Glomerular visceral epithelial cell (primary cell): ENCODE measurements around the gene STK32A.
A peak's percentile ranks its signal among the peaks of the same experiment; 100 is the strongest.
"Not testable (repeated sequence)": the region's sequence is repeated elsewhere in the genome, so short reads cannot be mapped to it uniquely, and the experiment has no call there.

Experiments
- DNase-seq: peaks from one replicate; pipeline ENCODE4 v3.0.0-alpha.2; 2016; ENCODE audit errors: extremely low spot score

Gene STK32A

DNA sequence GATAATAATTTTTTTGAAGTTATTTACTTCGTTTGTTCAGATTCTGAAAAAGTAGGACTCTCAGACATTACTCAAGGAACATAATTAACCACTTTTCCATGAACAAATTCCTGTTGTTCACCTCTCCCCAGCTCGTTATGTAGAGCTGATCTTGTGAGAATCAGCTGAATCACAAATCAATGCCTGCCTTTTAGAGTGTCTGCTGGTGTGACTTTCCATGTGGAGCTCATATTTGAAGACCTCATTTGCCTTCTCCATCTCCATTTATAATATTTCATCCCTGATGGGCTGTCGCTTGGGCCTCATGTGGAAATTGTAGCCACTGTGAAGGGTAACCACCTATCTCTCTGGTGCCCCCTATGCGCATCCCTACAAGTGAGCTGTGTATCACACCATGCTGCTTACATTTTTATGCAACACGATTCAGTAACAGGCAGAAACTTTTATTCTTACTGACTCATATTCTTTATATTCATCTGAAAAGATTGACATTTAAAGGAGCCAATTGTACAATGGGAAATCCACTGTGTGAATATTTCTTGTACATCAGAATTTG, 111.3 kb downstream of the STK32A start:
- DNase-seq, result no peak

DNA sequence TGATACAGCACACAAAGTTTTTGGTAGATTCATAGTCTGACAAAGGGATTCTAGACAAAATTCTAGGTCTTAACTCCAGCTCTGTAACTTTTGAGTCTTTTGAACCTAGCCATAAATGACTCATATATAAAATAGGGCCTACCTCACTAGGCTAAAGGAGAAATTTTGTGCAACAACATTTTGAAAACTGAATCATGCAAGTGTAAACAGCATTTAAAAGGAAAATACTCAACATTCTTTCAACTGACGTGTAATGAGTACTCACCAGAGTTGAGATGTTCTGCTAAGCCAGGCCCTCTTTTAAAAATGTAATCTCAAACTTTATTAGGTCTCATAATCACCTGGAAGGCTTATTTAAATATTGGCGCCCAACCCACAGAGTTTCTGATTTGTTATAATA, 113.2 kb downstream of the STK32A start:
- no peak for DNase-seq

DNA sequence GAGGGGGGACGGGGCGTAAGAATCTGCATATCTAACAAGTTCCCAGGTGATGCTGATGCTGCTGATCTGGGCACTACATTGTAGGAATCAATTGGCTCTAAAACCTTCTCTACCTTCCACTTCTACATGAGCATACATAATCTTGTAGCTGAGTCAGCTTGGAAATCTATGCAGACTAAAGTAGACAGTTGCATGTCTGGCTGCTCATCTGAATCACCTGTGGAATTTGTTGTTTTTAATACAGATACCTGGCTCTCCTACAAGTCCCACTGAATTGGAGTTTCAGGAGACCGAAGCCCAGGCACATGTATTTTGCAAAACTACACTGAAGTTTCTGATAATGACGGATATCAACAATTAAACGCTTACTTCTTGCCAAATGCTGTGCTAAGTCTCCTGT, 113.6 kb downstream of the STK32A start:
- no peak for DNase-seq

DNA sequence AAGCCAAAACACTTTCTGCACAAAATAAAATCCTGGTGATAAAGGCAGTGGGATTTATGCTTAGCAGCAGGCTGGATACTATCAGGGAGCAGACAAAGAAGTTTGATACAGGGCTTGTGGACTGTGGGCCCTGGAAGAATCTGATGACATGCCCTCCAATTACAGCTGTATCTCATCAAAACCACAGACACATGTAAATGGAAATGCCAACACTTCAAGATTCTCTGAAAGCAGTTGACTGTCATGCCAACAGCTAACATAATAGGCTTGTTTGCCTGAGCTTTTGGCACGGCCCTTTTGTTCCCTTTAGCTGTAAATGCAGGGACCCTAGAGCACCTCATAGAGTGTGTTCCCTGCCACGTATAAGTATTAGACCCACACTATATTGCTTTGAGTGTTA, 114.4 kb downstream of the STK32A start:
- DNase-seq, result no peak

DNA sequence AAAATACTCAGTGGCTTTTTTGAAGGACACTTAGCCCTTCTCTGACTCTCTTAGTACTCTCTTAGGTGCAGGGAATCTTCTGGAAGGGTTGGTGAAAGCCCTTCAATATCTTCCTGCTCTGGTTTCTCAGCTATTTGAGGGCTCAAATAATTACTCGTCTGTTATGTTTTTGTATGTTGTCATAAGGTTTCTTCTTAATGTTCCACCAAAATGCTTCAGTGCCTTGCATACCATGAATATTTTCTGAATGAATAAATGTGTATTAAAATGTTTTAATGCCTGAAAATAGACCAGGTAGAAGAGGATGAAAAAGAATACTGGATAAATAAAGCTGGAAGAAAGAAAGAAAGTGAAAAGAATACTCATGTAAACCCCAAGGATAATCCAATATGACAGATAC, 124.3 kb downstream of the STK32A start:
- peak; percentile 12 for DNase-seq

DNA sequence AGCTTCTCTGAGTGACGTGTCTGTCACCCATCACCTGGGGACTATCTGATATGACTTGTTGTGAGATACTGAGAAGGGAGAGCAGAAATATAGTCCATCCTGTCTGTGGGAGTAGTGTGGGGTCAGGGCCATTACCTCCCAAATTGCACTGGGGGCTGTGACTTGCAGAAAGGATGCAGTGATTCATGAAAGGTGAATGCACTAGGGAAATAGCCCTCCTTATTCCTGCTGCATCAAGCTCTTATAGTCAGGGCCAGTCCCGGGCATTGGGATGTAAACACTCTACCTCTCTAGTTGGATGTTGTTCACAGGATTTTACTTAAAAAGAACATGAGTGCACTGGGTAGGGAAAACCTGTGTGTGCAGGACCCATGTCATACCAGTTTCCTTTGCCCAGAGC, 124.8 kb downstream of the STK32A start:
- DNase-seq, result peak; percentile 7

DNA sequence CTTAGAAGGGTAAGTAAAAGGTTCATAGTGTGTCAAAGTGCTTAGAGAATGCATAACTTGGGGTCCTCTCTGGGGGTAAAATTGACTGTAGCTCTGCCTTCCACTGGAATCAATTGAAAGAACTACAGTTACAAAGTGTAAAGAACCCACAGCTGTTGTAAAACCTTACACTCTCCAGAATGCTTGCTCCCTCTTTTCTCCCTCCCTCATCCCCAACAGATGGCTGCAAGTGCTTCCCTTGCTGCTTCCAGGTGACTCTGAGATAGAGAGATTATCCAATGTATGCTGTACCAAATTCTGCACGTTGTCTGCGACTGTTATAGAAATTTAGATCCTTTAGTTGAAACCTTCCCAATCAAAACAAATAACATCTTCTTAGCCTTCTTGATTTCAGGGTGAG, 126.0 kb downstream of the STK32A start:
- no peak for DNase-seq

DNA sequence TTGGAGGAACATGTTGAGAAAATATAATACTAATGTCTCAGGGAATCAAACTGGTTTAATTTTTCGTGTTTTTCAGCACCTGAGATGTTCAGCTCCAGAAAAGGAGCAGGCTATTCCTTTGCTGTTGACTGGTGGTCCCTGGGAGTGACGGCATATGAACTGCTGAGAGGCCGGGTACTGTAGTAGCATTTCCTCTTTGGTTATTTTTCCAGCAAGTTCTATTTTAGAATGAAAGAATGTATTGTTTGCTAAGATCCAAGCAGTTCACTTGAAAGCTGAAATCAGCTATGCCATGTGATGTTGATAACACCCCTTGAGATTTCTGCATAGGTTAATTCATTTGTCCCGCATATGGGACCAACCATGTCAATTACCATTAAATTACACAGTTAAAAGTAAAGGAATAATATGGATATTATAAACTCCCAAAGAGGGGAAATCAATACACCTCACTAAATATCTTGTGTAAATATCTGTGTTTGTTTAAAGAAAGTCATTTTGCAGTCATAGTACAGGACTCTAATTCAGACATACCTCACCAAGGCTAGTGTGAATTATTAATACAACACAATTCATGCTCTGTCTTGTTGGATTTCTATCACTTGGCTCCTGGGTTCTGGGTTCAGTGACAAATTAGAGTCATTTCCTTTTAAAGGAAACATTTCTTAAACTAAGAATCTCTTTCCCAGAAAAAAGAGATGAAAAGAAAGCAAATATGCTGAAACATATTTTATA, 126.8 kb downstream of the STK32A start:
- no peak for DNase-seq

DNA sequence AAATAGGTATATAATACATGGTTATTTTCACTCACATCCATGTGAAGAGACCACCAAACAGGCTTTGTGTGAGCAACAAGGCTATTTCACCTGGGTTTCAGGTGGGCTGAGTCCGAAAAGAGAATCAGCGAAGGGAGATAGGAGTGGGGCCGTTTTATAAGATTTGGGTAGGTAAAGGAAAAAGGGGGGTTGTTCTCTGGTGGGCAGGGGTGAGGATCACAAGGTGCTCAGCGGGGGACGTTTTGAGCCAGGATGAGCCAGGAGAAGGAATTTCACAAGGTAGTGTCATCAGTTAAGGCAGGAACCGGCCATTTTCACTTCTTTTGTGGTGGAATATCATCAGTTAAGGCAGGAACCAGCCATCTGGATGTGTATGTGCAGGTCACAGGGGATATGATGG, 132.6 kb downstream of the STK32A start:
- DNase-seq, result not testable (repeated sequence)

DNA sequence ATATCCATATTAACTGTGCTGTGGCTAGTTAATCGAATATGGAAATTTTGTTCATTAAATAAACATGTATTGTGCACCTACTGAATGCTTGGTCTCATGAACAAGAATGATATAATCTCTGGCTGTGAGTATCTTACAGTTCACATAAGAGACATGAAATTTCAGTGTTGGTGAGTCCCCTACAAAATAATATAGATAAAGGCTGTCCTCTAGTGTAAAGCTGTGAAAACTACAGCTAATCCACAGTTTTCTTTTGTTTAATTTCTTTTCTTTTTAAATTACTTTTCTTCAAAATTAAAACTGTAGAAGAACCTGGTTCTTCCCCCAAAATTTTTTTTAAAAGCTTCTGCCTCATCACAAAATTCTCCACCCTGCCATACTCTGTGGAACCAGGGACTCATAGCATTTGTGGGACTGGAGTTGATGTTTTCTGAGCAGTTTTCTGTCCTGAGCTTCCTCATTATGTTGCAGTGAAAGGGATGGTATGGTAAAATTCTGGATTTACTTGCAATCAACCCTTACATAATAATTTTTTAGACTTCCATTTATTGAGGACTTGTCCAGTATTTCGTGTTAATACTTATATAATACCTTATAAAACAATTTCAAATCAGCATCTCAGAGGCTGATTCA, 135.0 kb downstream of the STK32A start:
- DNase-seq, result peak; percentile 26

DNA sequence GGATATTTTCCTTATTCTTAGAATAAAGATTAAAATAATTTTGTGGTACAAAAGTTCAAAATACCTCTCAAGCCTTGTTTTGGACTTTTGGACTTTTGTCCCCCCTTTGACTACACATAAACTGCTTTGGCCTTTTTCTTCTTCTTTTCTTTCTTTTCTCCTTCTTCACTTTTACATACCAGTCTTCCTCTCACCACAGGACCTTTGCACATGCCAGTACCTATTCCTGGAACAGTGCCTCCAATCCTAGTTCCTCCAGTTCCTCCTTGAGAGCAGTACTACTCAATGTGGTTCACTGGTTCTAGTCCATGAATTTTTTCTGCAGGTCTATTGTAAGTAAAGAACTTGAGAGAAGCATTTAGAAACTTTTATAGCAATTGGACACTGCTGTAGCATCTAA, 136.5 kb downstream of the STK32A start:
- no peak for DNase-seq

DNA sequence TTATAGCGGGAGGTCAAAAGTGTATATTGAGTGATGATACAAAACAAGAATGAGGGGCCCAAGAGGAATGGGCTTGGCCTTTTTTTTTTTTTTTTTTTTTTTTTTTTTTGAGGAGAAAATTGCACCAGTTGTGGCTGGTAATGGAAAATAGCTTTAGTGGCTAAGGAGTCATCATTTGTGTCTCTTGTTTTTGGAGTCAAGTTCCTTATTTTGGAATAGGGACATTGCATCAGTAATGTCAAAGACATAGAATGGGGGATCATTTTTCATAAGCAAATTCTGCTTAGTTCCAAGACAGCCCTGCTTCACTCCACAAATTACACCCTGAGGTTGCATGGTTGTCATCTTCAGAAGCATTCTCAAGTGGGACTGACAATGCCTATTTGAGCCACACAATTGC, 137.4 kb downstream of the STK32A start:
- DNase-seq, result no peak

DNA sequence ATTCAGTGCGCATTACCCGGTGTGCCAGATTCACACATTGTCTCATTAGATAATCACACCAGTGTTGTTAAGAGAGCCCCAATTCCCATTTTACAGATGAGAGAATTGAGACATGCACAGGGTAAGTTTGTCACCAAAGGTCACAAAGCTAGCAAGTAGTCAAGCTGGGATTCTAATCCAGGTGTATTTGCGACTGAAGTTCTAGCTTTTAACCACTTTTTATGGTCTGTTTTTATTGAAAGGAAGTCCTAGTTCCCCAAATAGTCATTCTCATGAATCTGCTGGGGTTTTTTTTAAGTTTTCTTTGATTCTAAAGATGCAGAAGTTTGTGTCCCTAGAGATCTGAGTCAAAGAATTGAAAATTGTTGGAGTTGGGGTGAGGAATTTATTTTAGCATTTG, 138.5 kb downstream of the STK32A start:
- no peak for DNase-seq

DNA sequence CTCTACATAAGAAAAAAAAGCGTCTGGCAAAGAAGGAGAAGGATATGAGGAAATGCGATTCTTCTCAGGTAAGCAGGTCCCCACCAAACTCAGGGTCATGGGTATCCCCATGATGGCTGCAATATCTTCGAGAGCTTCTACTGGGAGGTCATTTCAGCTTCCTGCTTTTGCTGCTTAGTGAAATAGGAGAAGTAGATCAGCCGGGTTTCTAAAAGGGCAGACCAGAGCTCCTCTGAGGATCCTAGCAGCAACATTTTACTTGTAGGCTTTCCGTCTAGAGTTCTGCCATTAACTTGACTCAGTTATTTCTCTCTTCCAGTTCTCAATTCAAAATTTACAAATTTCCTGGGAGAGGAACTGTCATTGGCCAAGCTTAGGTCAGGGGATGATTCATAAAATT, 140.3 kb downstream of the STK32A start:
- no peak for DNase-seq

DNA sequence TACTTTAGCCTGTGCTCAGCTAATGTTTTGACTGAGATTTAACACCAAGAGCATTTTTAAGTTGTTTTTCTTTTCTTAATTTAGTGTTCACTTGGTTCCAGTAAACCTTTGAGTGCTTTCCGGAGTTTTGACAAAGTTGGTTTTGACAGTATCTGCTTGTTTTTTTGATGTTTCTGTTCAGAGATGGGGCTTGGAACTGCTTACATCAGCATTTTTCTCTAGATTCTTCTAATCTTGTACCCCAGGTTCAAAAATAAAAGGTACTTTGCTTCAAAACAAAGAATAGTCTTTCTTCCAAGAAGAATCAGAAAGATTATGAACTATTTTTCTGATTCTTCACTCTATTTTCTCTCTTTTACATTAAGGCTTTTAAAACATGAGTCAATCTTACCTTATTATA, 142.9 kb downstream of the STK32A start:
- no peak for DNase-seq

DNA sequence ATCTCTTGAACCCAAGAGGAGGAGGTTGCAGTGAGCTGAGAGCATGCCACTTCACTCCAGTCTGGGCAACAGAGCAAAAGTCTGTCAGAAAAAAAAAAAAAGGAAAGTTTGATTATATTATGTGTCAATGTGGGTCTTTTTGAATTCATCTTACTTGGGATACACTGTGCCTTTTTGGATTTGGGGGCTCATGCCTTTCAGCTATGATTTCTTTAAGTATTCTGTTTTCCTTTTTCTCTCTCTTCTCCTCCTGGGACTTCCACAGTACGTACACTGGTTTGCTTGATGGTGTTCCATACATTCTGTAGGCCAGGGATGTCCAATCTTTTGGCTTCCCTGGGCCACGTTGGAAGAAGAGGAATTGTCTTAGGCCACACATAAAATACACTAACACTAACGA, 146.7 kb downstream of the STK32A start:
- DNase-seq, result no peak

DNA sequence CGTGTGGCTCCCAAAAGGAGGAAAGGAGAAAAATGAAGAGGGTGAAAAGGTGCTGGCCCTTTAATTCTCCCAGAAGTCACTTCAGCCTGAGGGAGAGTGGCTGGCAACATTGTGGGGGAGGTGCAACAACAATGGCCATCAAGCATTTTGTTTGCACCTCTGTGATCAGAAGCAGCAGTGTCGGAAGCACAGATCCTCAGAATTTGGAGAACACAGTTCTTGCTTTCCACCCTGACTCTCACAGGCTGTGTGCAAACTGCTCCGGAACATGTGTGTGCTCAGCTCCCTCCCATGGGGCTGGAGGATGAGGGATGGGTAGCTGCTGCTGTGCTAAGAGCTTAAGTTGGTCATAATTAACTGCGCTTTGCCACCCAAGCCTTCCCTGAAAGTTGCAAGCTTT, 147.9 kb downstream of the STK32A start:
- DNase-seq, result no peak

DNA sequence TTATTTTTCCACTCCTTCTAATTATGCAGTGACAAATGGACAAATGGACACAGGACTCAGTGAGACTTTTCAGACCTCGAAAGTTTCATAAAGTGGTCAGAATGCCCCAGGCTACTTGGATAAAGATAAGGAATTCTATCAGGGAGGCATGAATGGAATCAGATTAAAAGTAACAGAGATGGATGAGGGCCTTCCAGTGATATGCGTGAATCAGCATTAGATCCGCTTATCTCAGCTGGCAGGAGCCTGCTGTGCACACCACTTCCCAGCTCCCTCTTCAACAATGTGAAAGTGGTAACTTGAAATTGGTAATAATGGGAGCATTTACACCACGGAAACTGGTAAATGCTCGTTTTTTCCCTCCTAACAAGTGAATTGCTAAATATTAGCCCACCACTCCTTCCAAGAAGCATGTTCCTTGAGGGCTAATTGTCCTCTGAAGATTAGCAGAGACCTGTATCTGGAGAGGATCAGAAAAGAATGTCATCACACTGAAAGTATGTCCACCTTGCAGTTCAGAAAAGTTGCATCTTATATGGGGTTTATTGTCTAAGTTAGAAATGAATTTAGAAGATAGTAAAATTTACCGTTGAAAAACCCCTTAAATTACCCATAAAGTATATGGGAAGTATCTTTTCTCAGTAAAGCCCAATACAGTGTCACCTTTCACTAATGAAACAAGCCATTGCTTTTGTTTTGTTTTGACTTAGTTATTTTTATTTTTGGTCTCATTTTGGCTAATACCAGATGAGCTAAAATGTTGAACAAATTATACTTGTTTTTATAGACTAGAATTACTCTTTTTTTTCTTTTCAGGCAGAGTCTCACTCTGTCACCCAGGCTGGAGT, 149.7 kb downstream of the STK32A start:
- DNase-seq, result no peak

DNA sequence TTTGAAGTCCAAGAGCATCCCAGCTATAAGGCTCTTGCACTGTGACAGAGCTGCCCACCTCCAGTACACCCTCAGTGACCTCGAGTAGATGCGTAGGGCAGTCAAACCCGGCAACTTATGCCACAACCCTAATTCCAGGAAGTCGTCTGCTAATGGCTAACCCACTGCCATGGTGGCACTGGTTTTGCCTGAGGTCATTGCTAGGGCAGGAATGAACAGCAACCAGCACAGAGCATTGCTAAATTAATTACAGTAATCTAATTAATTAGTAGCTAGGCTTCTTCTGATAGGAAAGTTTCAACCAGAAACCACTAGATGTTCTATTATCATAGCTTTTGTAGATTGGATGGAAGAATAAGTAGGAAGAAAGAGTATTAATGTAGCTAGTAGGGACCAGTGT, 152.3 kb downstream of the STK32A start:
- no peak for DNase-seq

DNA sequence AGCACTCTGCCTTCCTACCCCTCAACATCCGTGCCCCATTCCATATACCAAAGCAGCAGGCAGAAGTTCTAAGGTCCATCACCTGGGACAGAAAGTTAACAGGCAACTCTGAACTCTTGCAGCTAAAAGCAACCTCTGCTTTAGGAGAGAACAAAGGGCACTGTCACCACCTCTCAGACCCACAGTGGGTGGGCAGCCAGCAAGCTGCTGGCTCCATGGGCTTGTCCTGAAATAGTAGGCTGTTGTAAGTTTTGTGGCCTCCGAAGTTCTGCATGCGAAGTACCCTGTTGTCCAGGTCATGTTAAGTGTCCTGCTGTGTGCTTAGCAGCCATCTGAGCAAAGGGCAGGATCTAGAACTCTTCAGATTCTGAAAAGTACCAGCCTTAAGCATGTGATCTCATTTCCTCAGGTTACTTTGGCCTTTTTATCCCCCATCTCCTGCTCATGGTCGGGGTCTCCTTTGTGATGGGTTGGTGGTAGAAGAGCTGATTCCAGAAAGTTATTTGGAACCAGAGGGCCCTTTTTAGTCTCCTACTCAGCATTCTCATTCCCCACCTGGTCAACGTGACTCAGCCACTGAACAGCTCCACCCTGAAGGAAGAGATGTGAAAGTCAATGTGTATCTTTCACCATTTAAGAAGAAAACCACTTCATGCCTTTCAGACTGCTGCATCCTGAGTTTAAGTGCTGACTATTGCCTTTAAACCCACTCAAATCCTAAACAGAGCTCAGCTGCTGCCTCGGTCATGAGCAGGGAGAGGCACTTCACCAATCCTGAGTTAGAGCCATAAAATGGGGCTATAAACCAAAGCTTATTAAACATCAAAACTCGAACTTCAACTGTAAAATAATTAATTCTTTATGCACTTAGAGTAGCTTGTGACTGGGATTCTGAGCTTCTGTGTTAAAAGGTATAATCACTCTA, 153.6 kb downstream of the STK32A start:
- no peak for DNase-seq

DNA sequence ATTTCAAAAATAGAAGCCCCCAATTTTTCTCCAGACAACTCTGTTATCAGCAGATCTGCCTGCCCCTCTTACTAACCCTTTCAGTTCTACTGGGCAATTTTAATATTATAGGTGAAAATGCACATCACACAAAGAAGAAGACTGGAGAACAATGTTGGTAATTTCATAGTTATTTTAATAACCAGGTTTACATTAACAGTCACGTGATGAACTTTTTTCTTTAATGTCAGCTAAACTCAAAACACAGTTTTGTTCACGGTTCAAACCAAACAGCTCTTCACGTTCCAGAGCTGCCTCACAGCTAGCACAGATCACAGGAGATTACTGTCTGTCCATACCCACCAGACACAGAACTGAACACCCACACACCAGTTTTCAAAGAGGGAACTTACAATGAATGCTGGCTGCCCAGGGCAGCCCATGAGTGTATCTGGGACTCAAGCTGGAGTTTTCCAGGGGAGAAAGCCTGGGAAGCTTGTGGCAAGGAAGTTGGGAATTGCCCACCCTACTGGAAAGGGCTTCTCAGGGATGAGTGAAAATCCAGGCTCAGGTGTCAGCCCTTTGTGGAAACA, 155.9 kb downstream of the STK32A start:
- DNase-seq, result no peak
